Heart left ventricle (tissue), 13 donors: ENCODE measurements around the gene FOCAD.

Source experiments
- POLR2A ChIP-seq, 2 donors: fragments of 450-650 bp; IDR thresholded peaks; one replicate each; pipeline ENCODE4 v1.6.1; 2017; ENCODE audit warnings: antibody characterized with exemption in 2 of 2, mild to moderate bottlenecking in 2 of 2, moderate library complexity in 2 of 2
- TF ChIP-seq, protein P1 (sequence below), 12 donors: fragments of 200-600 bp; sonication (generic) in 4 of 12; IDR thresholded peaks; one replicate each; pipeline versions ENCODE4 v1.5.0 to v1.8.0; 2018 to 2022; ENCODE audit warnings: antibody characterized with exemption in 12 of 12, mild to moderate bottlenecking in 5 of 12
- donor health status: ischemic (EF 13 %, LVEDD 7.1; RV severe dilation, severe dysfunction).
- donor health status: DM: no; HTN: yes; CAD: no.
- donor health status: DM: no; HTN: no; CAD: no.
- donor health status: ischemic (EF 25% LVEDD 6.9; RV normal size, moderate dysfunction).
- donor health status: ischemic (EF 25% LVEDD 5.7; RV mildly dilated, moderate dysfunction).
- donor health status: ischemic (EF 35%, LVEDD 5.7; RV mildly dilated, moderate dysfunction).
- donor health status: nonischemic (EF 11% LVEDD 7.7; RV severe dilation, severe dysfunction).
- donor health status: DM: yes; HTN: yes; CAD: no.
- donor health status: PGD.
- donor health status: ischemic (EF 29% LVEDD 5.4; RV normal size, mild dysfunction).
- donor health status: nonischemic (EF 23%, LVEDD 6.1; RV moderate dilation, normal function).

DNA sequence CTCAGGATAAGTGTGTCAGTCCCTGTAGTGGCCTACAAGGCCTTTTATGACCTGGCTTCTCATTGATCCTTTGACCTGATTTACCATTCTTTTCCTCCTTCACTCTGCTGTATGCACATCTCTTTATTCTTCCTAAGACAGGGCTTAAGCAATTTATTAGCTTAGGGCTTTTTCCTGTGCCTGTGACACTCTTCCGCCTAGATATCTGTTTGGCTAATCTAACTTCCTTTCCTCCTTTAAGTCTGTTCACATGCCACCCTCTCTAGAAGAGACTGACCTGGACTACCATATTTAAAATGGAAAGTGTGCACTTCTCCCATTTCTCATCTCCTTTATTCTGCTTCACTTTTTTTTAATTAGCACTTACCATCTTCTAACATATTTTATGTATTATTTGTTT is 29.1 kb downstream of the FOCAD start:
- TF ChIP-seq POLR2A (IDR thresholded peaks at IDR 0.05), result no peak
- TF ChIP-seq, protein P1, sequence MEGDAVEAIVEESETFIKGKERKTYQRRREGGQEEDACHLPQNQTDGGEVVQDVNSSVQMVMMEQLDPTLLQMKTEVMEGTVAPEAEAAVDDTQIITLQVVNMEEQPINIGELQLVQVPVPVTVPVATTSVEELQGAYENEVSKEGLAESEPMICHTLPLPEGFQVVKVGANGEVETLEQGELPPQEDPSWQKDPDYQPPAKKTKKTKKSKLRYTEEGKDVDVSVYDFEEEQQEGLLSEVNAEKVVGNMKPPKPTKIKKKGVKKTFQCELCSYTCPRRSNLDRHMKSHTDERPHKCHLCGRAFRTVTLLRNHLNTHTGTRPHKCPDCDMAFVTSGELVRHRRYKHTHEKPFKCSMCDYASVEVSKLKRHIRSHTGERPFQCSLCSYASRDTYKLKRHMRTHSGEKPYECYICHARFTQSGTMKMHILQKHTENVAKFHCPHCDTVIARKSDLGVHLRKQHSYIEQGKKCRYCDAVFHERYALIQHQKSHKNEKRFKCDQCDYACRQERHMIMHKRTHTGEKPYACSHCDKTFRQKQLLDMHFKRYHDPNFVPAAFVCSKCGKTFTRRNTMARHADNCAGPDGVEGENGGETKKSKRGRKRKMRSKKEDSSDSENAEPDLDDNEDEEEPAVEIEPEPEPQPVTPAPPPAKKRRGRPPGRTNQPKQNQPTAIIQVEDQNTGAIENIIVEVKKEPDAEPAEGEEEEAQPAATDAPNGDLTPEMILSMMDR (IDR thresholded peaks at IDR 0.05), result no peak
